ENCODE results near the gene RTKN2. TPM values are rescaled to one million over a fixed set of nuclear protein-coding genes. Genes with fewer than 3 reads are reported as not detected.

Gene RTKN2
- total and polyA plus RNA-seq, 7 experiments from 2014 or later: 1.4 to 7.8 (median 3.0) TPM

- Histone ChIP-seq H3K36me3 (ENCODE audit: control insufficient read depth in 2 of 3, insufficient read depth in 3 of 3, low read length in 3 of 3) (no peaks in the 10 kb centered on the region), H3K9me3 (ENCODE audit: control insufficient read depth in 2 of 3, low read length in 3 of 3) (no peaks in the 10 kb centered on the region), H3K4me1 (ENCODE audit: control insufficient read depth in 2 of 2, insufficient read depth in 2 of 2, low read length in 2 of 2) (no peaks in the 10 kb centered on the region), H3K27me3 (ENCODE audit: control insufficient read depth in 2 of 2, insufficient read depth in 2 of 2, low read length in 2 of 2) (no peaks in the 10 kb centered on the region), H3K4me3 (ENCODE audit: low read length) (no peak overlapping the region), H3K27ac (ENCODE audit: low read depth, low read length) (no peak overlapping the region)
- Mint-ChIP-seq H3K4me1 (no peaks in the 10 kb centered on the region), H3K36me3 (no peaks in the 10 kb centered on the region), H3K4me3 (no peak overlapping the region), H3K27me3 (peaks cover 0 to 25% (median 0%) of the 10 kb centered on the region in 5 donors), H3K9me3 (no peaks in the 10 kb centered on the region), H3K27ac (no peak overlapping the region)
- intact Hi-C loops (cut with micrococcal nuclease): no loop called here
- CTCF ChIA-PET: no interaction called here
- ATAC-seq (no peak), DNase-seq (no peak)
- POLR2A ChIA-PET: no interaction called here
Observed at GRCh38 chr10:62278441-62278910, 9.8 kb upstream of the RTKN2 start.

DNA sequence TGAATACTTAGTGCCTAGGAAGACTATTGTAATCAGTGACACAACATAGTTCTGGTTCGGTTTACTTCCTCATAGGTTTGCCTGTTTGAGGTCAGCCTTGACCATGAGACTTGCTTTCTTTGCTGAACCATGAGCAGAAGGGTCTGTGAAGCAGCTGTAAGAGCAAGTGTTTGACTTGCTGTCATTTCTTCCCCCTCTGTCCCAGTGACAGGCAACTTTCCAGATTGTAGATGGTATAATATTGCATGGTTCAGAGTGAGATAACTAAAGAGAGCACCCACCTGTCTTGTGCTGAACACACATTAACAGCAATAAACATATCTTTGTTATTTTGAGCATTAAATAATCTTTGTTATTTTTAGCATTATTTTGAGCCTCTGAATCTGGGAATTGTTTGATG lies 9.3 kb upstream of the RTKN2 start:
- no peak overlapping the region for H3K27ac Mint-ChIP-seq
- Histone ChIP-seq H3K4me3 (ENCODE audit: low read length) (no peak overlapping the region), H3K27ac (ENCODE audit: low read depth, low read length) (no peak overlapping the region), H3K9me3 (ENCODE audit: control insufficient read depth in 2 of 3, low read length in 3 of 3) (no peaks in the 10 kb centered on the region), H3K4me1 (ENCODE audit: control insufficient read depth in 2 of 2, insufficient read depth in 2 of 2, low read length in 2 of 2) (no peaks in the 10 kb centered on the region), H3K36me3 (ENCODE audit: control insufficient read depth in 2 of 3, insufficient read depth in 3 of 3, low read length in 3 of 3) (no peaks in the 10 kb centered on the region), H3K27me3 (ENCODE audit: control insufficient read depth in 2 of 2, insufficient read depth in 2 of 2, low read length in 2 of 2) (no peaks in the 10 kb centered on the region)
- peaks cover 0 to 25% (median 0%) of the 10 kb centered on the region in 5 donors for H3K27me3 Mint-ChIP-seq
- H3K9me3 Mint-ChIP-seq: no peaks in the 10 kb centered on the region
- ATAC-seq (no peak), DNase-seq (no peak)
- no peaks in the 10 kb centered on the region for H3K4me1 Mint-ChIP-seq
- ChIA-PET CTCF (no interaction called here), POLR2A (no interaction called here)
- no peak overlapping the region for H3K4me3 Mint-ChIP-seq
- H3K36me3 Mint-ChIP-seq: no peaks in the 10 kb centered on the region
- intact Hi-C loops (cut with micrococcal nuclease): no loop called here

DNA sequence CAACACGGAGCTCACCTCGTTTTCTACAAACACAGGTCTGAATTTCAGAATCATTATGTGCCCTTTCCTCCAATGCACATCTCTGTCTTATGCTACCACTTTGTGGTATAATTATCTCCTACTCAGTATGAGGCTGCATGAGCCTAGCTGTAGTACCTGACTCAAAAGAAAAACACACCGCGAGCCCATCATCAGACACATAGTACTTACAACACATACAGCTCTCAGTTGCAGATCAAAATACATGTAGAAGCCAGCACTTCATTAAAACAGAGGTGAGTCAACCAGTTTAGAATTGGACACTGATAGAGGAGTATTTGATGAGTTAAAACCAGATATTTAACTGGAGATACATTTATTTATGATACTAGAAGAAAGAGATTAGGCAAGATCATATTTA lies 1.4 kb upstream of the RTKN2 start:
- H3K4me1 Mint-ChIP-seq: peaks cover 9 to 14% (median 11%) of the 10 kb centered on the region in 7 donors
- intact Hi-C loops (cut with micrococcal nuclease): no loop called here
- peak overlapping the region in 1 of 9 donors; percentile 46 for H3K27ac Mint-ChIP-seq
- CTCF ChIA-PET: no interaction called here
- POLR2A ChIA-PET: no interaction called here
- H3K4me3 Mint-ChIP-seq: peak overlapping the region; percentile 15 to 96 (median 88)
- no peaks in the 10 kb centered on the region for H3K9me3 ChIP-seq (ENCODE audit: control insufficient read depth in 2 of 3, low read length in 3 of 3)
- H3K36me3 ChIP-seq (ENCODE audit: control insufficient read depth in 2 of 3, insufficient read depth in 3 of 3, low read length in 3 of 3): no peaks in the 10 kb centered on the region
- H3K27me3 ChIP-seq (ENCODE audit: control insufficient read depth in 2 of 2, insufficient read depth in 2 of 2, low read length in 2 of 2): peaks cover 0 to 9% of the 10 kb centered on the region in 2 donors
- no peaks in the 10 kb centered on the region for H3K9me3 Mint-ChIP-seq
- H3K27me3 Mint-ChIP-seq: peaks cover 4 to 45% (median 16%) of the 10 kb centered on the region in 5 donors
- H3K36me3 Mint-ChIP-seq: no peaks in the 10 kb centered on the region
- no peak for DNase-seq
- no peak overlapping the region for H3K27ac ChIP-seq (ENCODE audit: low read depth, low read length)
- H3K4me3 ChIP-seq (ENCODE audit: low read length): no peak overlapping the region
- H3K4me1 ChIP-seq (ENCODE audit: control insufficient read depth in 2 of 2, insufficient read depth in 2 of 2, low read length in 2 of 2): peaks cover 0 to 5% of the 10 kb centered on the region in 2 donors
- no peak for ATAC-seq

- H3K27ac ChIP-seq (ENCODE audit: low read depth, low read length): no peak overlapping the region
- peaks cover 0 to 9% of the 10 kb centered on the region in 2 donors for H3K27me3 ChIP-seq (ENCODE audit: control insufficient read depth in 2 of 2, insufficient read depth in 2 of 2, low read length in 2 of 2)
- ChIA-PET POLR2A (no interaction called here), CTCF (interaction anchor here (0.6 kb wide), 1 partner anchor 11 kb away, joined by 3 read pairs; no protein-coding TSS in a partner anchor)
- Mint-ChIP-seq H3K9me3 (no peaks in the 10 kb centered on the region), H3K27me3 (peaks cover 4 to 43% (median 16%) of the 10 kb centered on the region in 5 donors), H3K36me3 (no peaks in the 10 kb centered on the region), H3K4me1 (peaks cover 9 to 19% (median 14%) of the 10 kb centered on the region in 7 donors), H3K4me3 (peak overlapping the region; percentile 81 to 96 (median 88)), H3K27ac (peak overlapping the region in 3 of 9 donors; percentile 15 to 41 (median 17))
- DNase-seq (peak in 4 of 9 donors; percentile 2 to 12 (median 9)), ATAC-seq (peak; percentile 1)
- H3K4me1 ChIP-seq (ENCODE audit: control insufficient read depth in 2 of 2, insufficient read depth in 2 of 2, low read length in 2 of 2): peaks cover 0 to 5% of the 10 kb centered on the region in 2 donors
- H3K36me3 ChIP-seq (ENCODE audit: control insufficient read depth in 2 of 3, insufficient read depth in 3 of 3, low read length in 3 of 3): no peaks in the 10 kb centered on the region
- intact Hi-C loops (cut with micrococcal nuclease): loop anchor here (1.0 to 10.0 kb wide), 10 partner anchors 39 to 983 kb away; partner anchors contain the start of genes EGR2 (in 2 of the 2), ARID5B (in 1 of the 2), NRBF2 (in 1 of the 2) and ZNF365 (in 1 of the 2)
- no peaks in the 10 kb centered on the region for H3K9me3 ChIP-seq (ENCODE audit: control insufficient read depth in 2 of 3, low read length in 3 of 3)
- H3K4me3 ChIP-seq (ENCODE audit: low read length): peak overlapping the region; percentile 69
Observed at GRCh38 chr10:62268027-62268398, 631 bp downstream of the RTKN2 start.

- POLR2A ChIA-PET: no interaction called here
- peaks cover 9 to 19% (median 14%) of the 10 kb centered on the region in 7 donors for H3K4me1 Mint-ChIP-seq
Observed at GRCh38 chr10:62266611-62267010, 2.0 kb downstream of the RTKN2 start.

DNA sequence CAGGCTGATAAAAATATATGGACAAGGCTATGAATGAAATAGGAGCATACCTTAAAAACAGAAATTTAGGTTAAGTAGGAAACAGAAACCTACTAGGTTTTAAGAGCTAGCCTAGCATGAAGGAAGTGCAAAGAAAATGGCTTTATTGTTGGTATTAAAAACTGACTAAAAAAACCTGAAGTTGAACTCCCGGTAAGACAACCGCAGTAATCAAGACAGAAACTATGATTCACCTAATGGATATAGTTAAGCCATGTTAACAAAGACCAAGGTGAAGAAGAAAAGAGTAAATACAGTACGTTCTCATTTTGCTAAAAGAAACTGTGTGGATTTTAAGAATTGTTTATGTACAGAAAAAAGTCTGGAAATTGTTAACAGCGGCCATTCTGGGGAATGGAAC lies 2.5 kb downstream of the RTKN2 start:
- H3K27me3 Mint-ChIP-seq: peaks cover 4 to 30% (median 12%) of the 10 kb centered on the region in 5 donors
- Histone ChIP-seq H3K27me3 (ENCODE audit: control insufficient read depth in 2 of 2, insufficient read depth in 2 of 2, low read length in 2 of 2) (peaks cover 0 to 9% of the 10 kb centered on the region in 2 donors), H3K4me1 (ENCODE audit: control insufficient read depth in 2 of 2, insufficient read depth in 2 of 2, low read length in 2 of 2) (peaks cover 0 to 5% of the 10 kb centered on the region in 2 donors), H3K9me3 (ENCODE audit: control insufficient read depth in 2 of 3, low read length in 3 of 3) (no peaks in the 10 kb centered on the region), H3K4me3 (ENCODE audit: low read length) (no peak overlapping the region), H3K27ac (ENCODE audit: low read depth, low read length) (no peak overlapping the region), H3K36me3 (ENCODE audit: control insufficient read depth in 2 of 3, insufficient read depth in 3 of 3, low read length in 3 of 3) (no peaks in the 10 kb centered on the region)
- H3K36me3 Mint-ChIP-seq: no peaks in the 10 kb centered on the region
- ATAC-seq: no peak
- DNase-seq: no peak
- intact Hi-C loops (cut with micrococcal nuclease): loop anchor here (5.0 to 10.0 kb wide), 8 partner anchors 109 to 981 kb away; partner anchors contain the start of genes EGR2 (in 2 of the 2), ARID5B (in 1 of the 2) and ZNF365 (in 1 of the 2)
- H3K4me3 Mint-ChIP-seq: no peak overlapping the region
- H3K9me3 Mint-ChIP-seq: no peaks in the 10 kb centered on the region
- ChIA-PET POLR2A (no interaction called here), CTCF (interaction anchor here (0.5 kb wide), 1 partner anchor 159 kb away, joined by 4 read pairs; no protein-coding TSS in a partner anchor)
- peaks cover 9 to 19% (median 14%) of the 10 kb centered on the region in 7 donors for H3K4me1 Mint-ChIP-seq
- no peak overlapping the region for H3K27ac Mint-ChIP-seq

More at GRCh38 chr10:62266611-62267010, 2.0 kb downstream of the RTKN2 start:
- DNase-seq (no peak), ATAC-seq (no peak)
- H3K4me3 Mint-ChIP-seq: peak overlapping the region in 2 of 10 donors; percentile 81 to 92
- CTCF ChIA-PET: no interaction called here
- Histone ChIP-seq H3K9me3 (ENCODE audit: control insufficient read depth in 2 of 3, low read length in 3 of 3) (no peaks in the 10 kb centered on the region), H3K4me1 (ENCODE audit: control insufficient read depth in 2 of 2, insufficient read depth in 2 of 2, low read length in 2 of 2) (peaks cover 0 to 5% of the 10 kb centered on the region in 2 donors), H3K4me3 (ENCODE audit: low read length) (no peak overlapping the region), H3K27me3 (ENCODE audit: control insufficient read depth in 2 of 2, insufficient read depth in 2 of 2, low read length in 2 of 2) (peaks cover 0 to 9% of the 10 kb centered on the region in 2 donors), H3K27ac (ENCODE audit: low read depth, low read length) (no peak overlapping the region), H3K36me3 (ENCODE audit: control insufficient read depth in 2 of 3, insufficient read depth in 3 of 3, low read length in 3 of 3) (no peaks in the 10 kb centered on the region)
- H3K36me3 Mint-ChIP-seq: no peaks in the 10 kb centered on the region
- peaks cover 4 to 33% (median 14%) of the 10 kb centered on the region in 5 donors for H3K27me3 Mint-ChIP-seq
- no peaks in the 10 kb centered on the region for H3K9me3 Mint-ChIP-seq
- intact Hi-C loops (cut with micrococcal nuclease): loop anchor here (5.0 to 10.0 kb wide), 8 partner anchors 108 to 982 kb away; partner anchors contain the start of genes EGR2 (in 2 of the 2), ARID5B (in 1 of the 2) and ZNF365 (in 1 of the 2)
- H3K27ac Mint-ChIP-seq: no peak overlapping the region

All from naive thymus-derived CD4-positive, alpha-beta T cell (primary cell).